OCI-LY3 (cell line): ENCODE data around the gene NOCT.
"Not testable (repeated sequence)": the region's sequence is repeated elsewhere in the genome, so short reads cannot be mapped to it uniquely, and the experiment has no call there.

Experiments used
- H2AFZ ChIP-seq: fragments of 200-600, 300-600 bp; shearing (Covaris generic); 2 replicates; pipeline ENCODE4 v1.6.0; 2014; ENCODE audit warnings: antibody characterized with exemption, low read depth, low read length
- H3K27ac ChIP-seq: fragments of 200-600, 300-600 bp; sonication (generic); 2 replicates; pipeline ENCODE4 v1.5.1; 2014; ENCODE audit warnings: mild to moderate bottlenecking, low read length, moderate library complexity, mixed read lengths
- H3K27me3 ChIP-seq: fragments of 200-600, 300-600 bp; sonication (generic); 2 replicates; pipeline ENCODE4 v1.6.1; 2014; ENCODE audit warnings: low read depth, low read length, mixed read lengths
- H3K36me3 ChIP-seq: fragments of 200-600, 300-600 bp; sonication (generic); replicated peaks from 2 replicates; pipeline ENCODE3; 2014; ENCODE audit warnings: low read depth, low read length, mixed read lengths
- H3K4me1 ChIP-seq: fragments of 300-600, 200-600 bp; sonication (generic); 2 replicates; pipeline ENCODE4 v1.6.1; 2014; ENCODE audit warnings: low read length, mixed read lengths
- H3K4me2 ChIP-seq: fragments of 200-600, 300-600 bp; sonication (generic); 2 replicates; pipeline ENCODE4 v1.6.1; 2014; ENCODE audit warnings: low read length, mixed read lengths
- H3K4me3 ChIP-seq: fragments of 300-600, 200-600 bp; sonication (generic); 2 replicates; pipeline ENCODE4 v1.5.1; 2014; ENCODE audit warnings: antibody characterized with exemption, mild to moderate bottlenecking, low read length, moderate library complexity
- H3K79me2 ChIP-seq: fragments of 300-600, 200-600 bp; shearing (Covaris generic); 2 replicates; pipeline ENCODE4 v1.6.1; 2014; ENCODE audit warnings: mild to moderate bottlenecking, low read length, mixed read lengths
- H3K9ac ChIP-seq: fragments of 300-600, 200-600 bp; shearing (Covaris generic); 2 replicates; pipeline ENCODE4 v1.6.0; 2014; ENCODE audit warnings: mild to moderate bottlenecking, low read length, moderate library complexity
- H3K9me3 ChIP-seq: fragments of 200-600, 300-600 bp; shearing (Covaris generic); 2 replicates; pipeline ENCODE4 v1.6.1; 2014; ENCODE audit warnings: low read length, mixed read lengths; ENCODE audit not compliant: insufficient read depth
- H4K20me1 ChIP-seq: fragments of 200-600, 300-600 bp; sonication (generic); 2 replicates; pipeline ENCODE4 v1.6.1; 2016; ENCODE audit warnings: low read length, mixed read lengths; ENCODE audit not compliant: insufficient read depth
- EZH2phosphoT487 ChIP-seq: fragments of 200-600 bp; shearing (Covaris generic); IDR thresholded peaks from 2 replicates; pipeline ENCODE4 v1.6.1; 2018; ENCODE audit warnings: antibody characterized with exemption, mixed run types, low read depth
- TF ChIP-seq, protein P1 (sequence below): fragments of 200-600, 300-600 bp; sonication (generic); IDR thresholded peaks from 2 replicates; pipeline ENCODE4 v1.5.1; 2014; ENCODE audit warnings: antibody characterized with exemption, low read length, low read depth

The NOCT gene

DNA sequence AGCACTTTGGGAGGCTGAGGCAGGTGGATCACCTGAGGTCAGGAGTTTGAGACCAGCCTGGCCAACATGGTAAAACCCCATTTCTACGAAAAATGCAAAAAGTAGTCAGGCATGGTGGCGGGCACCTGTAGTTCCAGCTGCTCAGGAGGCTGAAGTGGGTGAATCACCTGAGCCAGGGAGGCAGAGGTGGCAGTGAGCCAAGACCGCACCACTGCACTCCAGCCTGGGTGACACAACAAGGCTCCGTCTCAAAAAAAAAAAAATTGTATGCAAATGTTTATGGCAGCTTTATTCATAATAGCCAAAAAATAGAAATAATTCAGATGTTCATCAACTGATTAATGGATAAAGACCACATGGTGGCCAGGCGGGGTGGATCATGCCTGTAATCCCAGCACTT is 9.8 kb upstream of the NOCT start:
- TF ChIP-seq EZH2phosphoT487 = no peak
- TF ChIP-seq, protein P1, sequence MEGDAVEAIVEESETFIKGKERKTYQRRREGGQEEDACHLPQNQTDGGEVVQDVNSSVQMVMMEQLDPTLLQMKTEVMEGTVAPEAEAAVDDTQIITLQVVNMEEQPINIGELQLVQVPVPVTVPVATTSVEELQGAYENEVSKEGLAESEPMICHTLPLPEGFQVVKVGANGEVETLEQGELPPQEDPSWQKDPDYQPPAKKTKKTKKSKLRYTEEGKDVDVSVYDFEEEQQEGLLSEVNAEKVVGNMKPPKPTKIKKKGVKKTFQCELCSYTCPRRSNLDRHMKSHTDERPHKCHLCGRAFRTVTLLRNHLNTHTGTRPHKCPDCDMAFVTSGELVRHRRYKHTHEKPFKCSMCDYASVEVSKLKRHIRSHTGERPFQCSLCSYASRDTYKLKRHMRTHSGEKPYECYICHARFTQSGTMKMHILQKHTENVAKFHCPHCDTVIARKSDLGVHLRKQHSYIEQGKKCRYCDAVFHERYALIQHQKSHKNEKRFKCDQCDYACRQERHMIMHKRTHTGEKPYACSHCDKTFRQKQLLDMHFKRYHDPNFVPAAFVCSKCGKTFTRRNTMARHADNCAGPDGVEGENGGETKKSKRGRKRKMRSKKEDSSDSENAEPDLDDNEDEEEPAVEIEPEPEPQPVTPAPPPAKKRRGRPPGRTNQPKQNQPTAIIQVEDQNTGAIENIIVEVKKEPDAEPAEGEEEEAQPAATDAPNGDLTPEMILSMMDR = no peak

DNA sequence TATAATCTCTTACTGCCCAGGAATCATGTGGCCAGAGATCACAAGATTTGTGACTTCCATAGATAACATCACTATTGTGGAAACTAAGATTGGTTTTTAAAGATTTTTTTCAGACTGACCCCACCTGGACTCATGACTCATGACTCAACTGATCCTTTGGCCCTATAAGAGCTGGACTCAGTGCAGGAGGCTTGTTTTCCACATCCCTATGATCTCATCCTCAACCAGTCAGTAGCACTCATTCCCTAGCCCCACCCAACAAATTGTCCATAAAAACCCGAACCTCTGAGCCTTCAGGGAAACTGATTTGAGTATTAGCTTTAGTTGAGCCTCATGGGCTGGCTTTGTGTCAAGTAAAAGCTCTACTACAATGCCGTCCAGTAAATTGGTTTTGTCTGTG is 7.9 kb upstream of the NOCT start:
- H4K20me1 ChIP-seq = no peaks in the 10 kb centered on the region
- no peaks in the 10 kb centered on the region for H3K27me3 ChIP-seq

More for the DNA sequence above, 9.8 kb upstream of the NOCT start:
- H3K9me3 ChIP-seq = peaks cover 6% of the 10 kb centered on the region
- no peaks in the 10 kb centered on the region; the same call in 1 of the 2 replicates for H3K4me1 ChIP-seq
- no peak overlapping the region for H3K27ac ChIP-seq
- H3K27me3 ChIP-seq = no peaks in the 10 kb centered on the region
- no peaks in the 10 kb centered on the region for H4K20me1 ChIP-seq
- H3K36me3 ChIP-seq = peaks cover 3% of the 10 kb centered on the region
- H2AFZ ChIP-seq = no peak overlapping the region
- H3K4me3 ChIP-seq = no peak overlapping the region
- H3K9ac ChIP-seq = no peak overlapping the region
- H3K4me2 ChIP-seq = no peak overlapping the region
- no peaks in the 10 kb centered on the region for H3K79me2 ChIP-seq

DNA sequence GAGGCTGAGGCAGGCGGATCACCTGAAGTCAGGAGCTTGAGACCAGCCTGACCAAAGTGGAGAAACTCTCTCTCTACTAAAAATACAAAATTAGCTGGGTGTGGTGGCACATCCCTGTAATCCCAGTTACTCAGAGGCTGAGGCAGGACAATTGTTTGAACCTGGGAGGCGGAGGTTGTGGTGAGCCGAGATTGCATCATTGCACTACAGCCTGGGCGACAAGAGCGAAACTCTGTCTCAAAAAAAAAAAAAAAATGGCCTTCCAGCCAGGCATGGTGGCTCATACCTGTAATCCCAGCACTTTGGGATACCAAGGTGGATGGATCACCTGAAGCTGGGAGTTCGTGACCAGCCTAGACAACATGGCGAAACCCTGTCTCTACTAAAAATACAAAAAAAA is 7.3 kb upstream of the NOCT start:
- not testable (repeated sequence) for H3K9ac ChIP-seq, H3K79me2 ChIP-seq, H3K36me3 ChIP-seq

More for the DNA sequence above, 7.9 kb upstream of the NOCT start:
- no peak overlapping the region for H3K4me2 ChIP-seq
- peaks cover 3% of the 10 kb centered on the region for H3K36me3 ChIP-seq
- no peaks in the 10 kb centered on the region; the same call in 1 of the 2 replicates for H3K4me1 ChIP-seq
- H3K9ac ChIP-seq = no peak overlapping the region
- no peak overlapping the region for H3K4me3 ChIP-seq
- TF ChIP-seq EZH2phosphoT487 = no peak
- TF ChIP-seq, protein P1 = no peak
- H3K79me2 ChIP-seq = no peaks in the 10 kb centered on the region
- no peak overlapping the region for H3K27ac ChIP-seq
- no peak overlapping the region for H2AFZ ChIP-seq
- peaks cover 6% of the 10 kb centered on the region for H3K9me3 ChIP-seq

DNA sequence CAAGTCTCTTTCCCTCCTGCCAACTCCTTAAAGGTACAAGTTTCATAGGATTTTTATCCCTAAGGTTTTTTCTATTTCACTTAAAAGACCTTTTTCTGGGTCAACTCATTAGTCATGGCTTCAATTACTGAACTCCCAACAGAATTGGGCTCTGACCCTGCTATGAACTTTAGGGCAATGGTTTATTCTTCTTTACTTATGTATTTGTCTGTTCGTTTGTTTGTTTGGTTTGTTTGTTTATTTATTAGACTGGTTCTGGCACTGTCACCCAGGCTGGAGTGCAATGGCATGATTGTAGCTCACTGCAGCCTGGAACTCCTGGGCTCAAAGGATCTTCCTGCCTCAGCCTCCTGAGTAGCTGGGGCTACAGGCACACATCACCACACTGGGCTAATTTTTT is 5.9 kb upstream of the NOCT start:
- H3K9me3 ChIP-seq = peaks cover 6% of the 10 kb centered on the region
- H4K20me1 ChIP-seq = no peaks in the 10 kb centered on the region
- H3K4me3 ChIP-seq = no peak overlapping the region
- peaks cover 3% of the 10 kb centered on the region for H3K36me3 ChIP-seq
- H3K9ac ChIP-seq = no peak overlapping the region
- peaks cover 10% of the 10 kb centered on the region for H3K4me1 ChIP-seq
- no peak overlapping the region for H3K27ac ChIP-seq
- H3K79me2 ChIP-seq = no peaks in the 10 kb centered on the region
- no peak overlapping the region for H2AFZ ChIP-seq
- H3K4me2 ChIP-seq = no peak overlapping the region
- no peaks in the 10 kb centered on the region for H3K27me3 ChIP-seq
- TF ChIP-seq, protein P1 = no peak
- TF ChIP-seq EZH2phosphoT487 = no peak

More for the DNA sequence above, 7.3 kb upstream of the NOCT start:
- not testable (repeated sequence) for H3K9me3 ChIP-seq, H3K4me1 ChIP-seq, H3K27me3 ChIP-seq, H3K4me3 ChIP-seq, H2AFZ ChIP-seq, H4K20me1 ChIP-seq, H3K4me2 ChIP-seq, H3K27ac ChIP-seq
